Colon (tissue), 2 donors: Measurements from ENCODE around the gene LDLRAD4.

ENCODE experiments used
- FAIRE-seq: peaks from 2 replicates; lab custom pipeline; 2012; peaks lifted over from hg19 to GRCh38; lab: Jason Lieb, UNC
- donor health status: control.
- donor health status: control.

LDLRAD4 gene

GRCh38 chr18:13553449-13553848, 334.9 kb downstream of the LDLRAD4 start:
- no peak for FAIRE-seq

GRCh38 chr18:13555192-13555591, 336.6 kb downstream of the LDLRAD4 start:
- FAIRE-seq = no peak

GRCh38 chr18:13555865-13556264, 337.3 kb downstream of the LDLRAD4 start:
- FAIRE-seq = no peak

GRCh38 chr18:13556502-13556901, 337.9 kb downstream of the LDLRAD4 start:
- FAIRE-seq = no peak

GRCh38 chr18:13558124-13558523, 339.6 kb downstream of the LDLRAD4 start:
- no peak for FAIRE-seq

GRCh38 chr18:13558790-13559189, 340.2 kb downstream of the LDLRAD4 start:
- FAIRE-seq = no peak

GRCh38 chr18:13559754-13560153, 341.2 kb downstream of the LDLRAD4 start:
- FAIRE-seq = no peak

GRCh38 chr18:13560306-13560705, 341.7 kb downstream of the LDLRAD4 start:
- FAIRE-seq = no peak

GRCh38 chr18:13562494-13563029, 344.0 kb downstream of the LDLRAD4 start:
- FAIRE-seq = no peak

GRCh38 chr18:13563390-13563805, 344.8 kb downstream of the LDLRAD4 start:
- no peak for FAIRE-seq

- no peak for FAIRE-seq
Measured at GRCh38 chr18:13564579-13564978, 346.0 kb downstream of the LDLRAD4 start.

- FAIRE-seq = no peak
Measured at GRCh38 chr18:13565228-13565627, 346.7 kb downstream of the LDLRAD4 start.

- no peak for FAIRE-seq
Measured at GRCh38 chr18:13566941-13567746, 348.6 kb downstream of the LDLRAD4 start.

- no peak for FAIRE-seq
Measured at GRCh38 chr18:13568443-13569392, 350.2 kb downstream of the LDLRAD4 start.

- FAIRE-seq = no peak
Measured at GRCh38 chr18:13570216-13570615, 351.7 kb downstream of the LDLRAD4 start.

- no peak for FAIRE-seq
Measured at GRCh38 chr18:13570856-13571495, 352.4 kb downstream of the LDLRAD4 start.

GRCh38 chr18:13572148-13572547, 353.6 kb downstream of the LDLRAD4 start:
- no peak for FAIRE-seq

- no peak for FAIRE-seq
Measured at GRCh38 chr18:13572721-13573120, 354.2 kb downstream of the LDLRAD4 start.

GRCh38 chr18:13573750-13574149, 355.2 kb downstream of the LDLRAD4 start:
- FAIRE-seq = no peak

GRCh38 chr18:13574355-13574754, 355.8 kb downstream of the LDLRAD4 start:
- no peak for FAIRE-seq

- FAIRE-seq = no peak
Measured at GRCh38 chr18:13574761-13575160, 356.2 kb downstream of the LDLRAD4 start.

GRCh38 chr18:13576598-13576997, 358.0 kb downstream of the LDLRAD4 start:
- no peak for FAIRE-seq
